Right renal cortex interstitium (tissue), 3 donors: ENCODE results near the gene LINC00632. TPM values are rescaled to one million over a fixed set of nuclear protein-coding genes. Genes with fewer than 3 reads are reported as not detected.
"Not testable (repeated sequence)": the region's sequence is repeated elsewhere in the genome, so short reads cannot be mapped to it uniquely, and the experiment has no call there.

Experiments
- DNase-seq, 3 donors: peaks; one replicate each; pipeline ENCODE4 v3.0.0-alpha.2; 2013; ENCODE audit warnings: low read depth in 3 of 3, low spot score in 2 of 3
- polyA plus RNA-seq, 3 donors: library from polyadenylated mRNA; unstranded; fragments of 120-200 nt; gene quantifications; one replicate each; pipeline ENCODE4 v1.2.1, GENCODE V29; 2013; ENCODE audit not compliant: insufficient read length in 3 of 3

The LINC00632 gene
- 10 to 100 TPM in 2 of 3 donors, 1 to 10 TPM in 1; 5.4 to 21.6 (median 17.2) TPM for polyA plus RNA-seq

DNA sequence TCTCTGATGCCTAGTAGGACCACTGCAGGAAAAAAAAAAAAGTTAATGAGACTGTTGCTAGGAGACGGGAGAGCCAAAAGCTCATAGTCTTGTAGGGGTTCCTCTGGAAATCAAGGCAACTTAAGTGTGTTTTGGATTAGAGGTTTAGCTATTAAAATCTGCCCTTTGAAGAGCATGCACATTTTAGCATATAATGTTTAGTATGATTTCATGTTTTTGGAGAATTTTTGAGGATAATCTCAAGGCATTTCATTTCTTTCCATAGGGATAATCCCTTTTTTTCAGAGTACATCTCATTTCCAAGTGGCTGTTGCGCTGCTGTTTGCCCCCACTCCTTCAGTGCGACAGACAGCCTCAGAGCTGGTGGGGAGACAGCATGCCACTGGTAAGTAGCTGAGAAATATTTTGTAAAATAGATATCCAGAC is at the start of gene LINC00632:
Gene LINC00632 (plus strand): TSS at position 339 of the 426 bp plus-strand sequence.
- DNase-seq = no peak

DNA sequence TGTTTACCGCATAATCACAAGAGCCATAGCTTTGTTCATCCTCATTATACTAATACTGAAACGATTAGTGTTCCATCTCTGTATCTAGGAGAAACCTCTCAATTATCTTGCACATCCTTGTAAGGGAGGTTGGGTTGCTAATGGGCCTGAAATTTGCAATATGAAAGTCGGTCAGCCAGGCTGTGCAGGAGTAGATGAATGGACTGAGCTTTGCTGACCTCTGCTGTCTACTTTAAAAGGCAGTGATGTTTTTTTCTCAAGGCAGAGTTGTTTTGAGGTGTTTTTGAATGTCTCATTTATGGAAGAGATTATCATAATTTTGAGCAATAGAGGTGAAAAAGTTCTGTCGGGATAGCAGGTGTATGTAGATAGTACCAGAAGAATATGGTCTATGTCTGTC is 47.9 kb upstream of the LINC00632 start:
- no peak for DNase-seq

DNA sequence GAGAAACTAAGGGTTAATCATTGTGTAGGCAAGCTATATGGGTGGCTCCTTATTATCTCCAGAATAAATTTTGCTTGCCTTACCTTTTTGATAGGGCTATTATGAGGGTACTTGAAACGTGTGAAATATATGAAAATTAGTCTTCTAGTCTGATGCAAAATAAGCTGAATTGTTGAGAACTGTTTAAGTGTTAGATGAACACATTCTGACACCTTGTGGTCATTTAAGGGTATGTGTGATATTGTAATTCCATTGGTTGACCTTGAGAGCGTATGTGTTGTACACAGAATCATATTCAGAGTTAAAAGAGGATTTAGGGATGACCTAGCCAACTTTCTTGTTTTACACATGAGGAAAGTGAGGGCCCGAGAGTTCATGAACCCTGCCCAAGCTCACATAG is 44.6 kb upstream of the LINC00632 start:
- DNase-seq = no peak

DNA sequence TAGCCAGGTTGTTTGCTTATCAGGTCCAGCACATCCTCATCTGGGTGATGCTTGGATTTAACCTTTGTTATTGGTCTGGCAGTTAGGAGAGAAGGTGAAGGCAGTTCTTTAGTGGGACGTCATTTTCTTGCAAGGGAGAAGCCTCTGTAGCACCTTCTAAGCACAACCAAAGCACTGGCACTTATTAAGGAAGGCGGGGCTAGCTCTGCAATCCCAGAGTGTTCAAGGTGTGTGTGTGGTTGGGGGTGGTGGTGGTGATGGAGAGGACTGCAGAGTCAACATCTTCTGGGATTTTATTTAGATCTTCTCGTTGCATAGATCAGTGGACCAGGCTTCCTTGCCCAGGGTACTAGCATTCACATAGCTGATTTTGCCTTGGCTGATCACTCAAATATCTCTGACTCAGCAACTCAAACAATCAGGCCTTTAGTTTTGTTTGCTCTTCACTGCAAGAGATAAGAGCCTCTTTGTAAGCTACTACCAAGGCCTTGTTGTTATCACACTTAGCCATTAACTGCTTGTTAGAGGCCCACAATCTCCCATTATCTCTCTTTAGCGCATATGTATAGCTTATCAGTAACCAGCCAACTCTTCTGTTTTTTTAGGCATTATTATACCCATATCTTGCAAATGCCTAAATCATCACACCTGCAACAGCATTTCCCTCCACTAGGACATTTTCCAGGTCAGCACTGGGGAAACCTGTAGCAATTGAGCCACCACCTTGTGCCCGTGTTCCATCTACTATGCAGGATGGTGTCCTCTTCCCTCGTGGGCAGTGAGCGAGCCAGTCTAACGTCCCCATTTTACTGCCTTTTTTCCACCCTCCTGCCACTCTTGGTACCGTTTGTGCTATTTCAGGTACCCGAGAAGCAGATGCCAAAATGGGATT is 36.5 kb upstream of the LINC00632 start:
- no peak for DNase-seq

DNA sequence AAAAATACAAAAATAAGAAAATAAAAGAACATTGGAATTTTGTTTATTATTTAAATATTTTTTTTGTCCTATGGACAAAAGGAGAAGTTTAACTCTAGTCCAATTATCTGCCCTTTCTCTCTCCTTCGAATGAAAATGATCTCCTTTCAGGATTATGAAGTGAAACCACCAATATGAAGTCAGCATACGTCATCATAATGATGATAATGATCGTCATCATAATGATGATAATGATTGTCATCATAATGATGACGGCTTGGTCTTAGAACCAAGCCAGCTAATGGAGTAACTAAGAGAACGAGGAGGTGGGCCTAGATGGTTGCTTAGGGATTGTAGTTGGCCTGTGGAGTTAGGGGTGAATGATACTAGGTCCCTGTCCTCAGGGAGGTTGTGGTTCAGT is 21.9 kb upstream of the LINC00632 start:
- no peak for DNase-seq

DNA sequence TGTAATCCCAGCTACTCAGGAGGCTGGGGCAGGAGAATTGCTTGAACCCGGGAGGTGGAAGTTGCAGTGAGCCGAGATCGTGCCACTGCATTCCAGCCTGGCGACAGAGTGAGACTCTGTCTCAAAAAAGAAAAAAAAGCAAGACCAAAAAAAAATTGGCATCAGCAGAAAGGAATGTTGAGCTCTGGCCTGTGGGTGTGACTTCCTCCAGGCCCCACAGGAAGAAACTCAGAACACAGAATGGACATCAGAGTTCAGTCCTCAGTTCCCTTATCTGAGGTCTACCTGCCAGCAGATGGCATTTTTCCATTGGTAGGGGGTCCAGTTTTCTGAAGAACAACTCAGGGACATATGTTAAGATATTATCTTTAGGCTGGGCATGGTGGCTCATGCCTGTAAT is 18.0 kb upstream of the LINC00632 start:
- not testable (repeated sequence) for DNase-seq

DNA sequence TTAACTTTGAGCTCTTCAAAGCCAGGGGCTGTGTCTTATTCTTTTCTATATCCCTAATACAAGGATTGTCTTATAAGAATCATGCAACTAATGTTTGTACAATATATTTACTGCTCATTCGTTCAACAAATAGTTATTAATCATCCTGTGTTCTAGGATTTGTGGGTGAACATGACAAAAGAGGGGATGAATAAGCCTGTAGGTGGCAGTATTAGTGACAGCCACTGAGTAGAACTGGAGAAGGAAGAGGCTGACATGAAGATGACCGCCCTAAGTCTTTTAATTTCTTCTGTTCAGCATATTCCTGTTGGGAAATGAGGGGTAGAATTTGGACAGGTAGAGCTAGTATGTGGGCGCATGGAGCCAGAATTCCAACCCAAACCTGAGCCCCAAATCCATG is 11.9 kb upstream of the LINC00632 start:
- no peak for DNase-seq

DNA sequence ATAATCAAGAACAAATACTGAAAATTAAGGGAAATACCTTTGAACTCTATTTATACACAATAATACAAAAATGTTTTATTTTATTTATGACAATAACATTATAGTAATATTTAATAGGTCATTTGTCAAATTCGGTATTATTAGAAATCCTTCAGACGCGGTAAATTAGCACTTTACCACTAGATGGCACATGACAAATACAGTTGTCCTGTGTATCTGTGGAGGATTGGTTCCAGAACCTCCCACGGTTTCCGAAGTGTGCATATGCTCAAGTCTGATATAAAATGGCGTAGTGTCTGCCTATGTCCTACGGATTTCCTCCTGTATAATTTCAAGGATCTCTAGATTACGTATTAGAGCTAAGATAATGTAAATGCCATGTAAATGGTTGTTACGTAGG is 8.1 kb upstream of the LINC00632 start:
- DNase-seq = no peak

DNA sequence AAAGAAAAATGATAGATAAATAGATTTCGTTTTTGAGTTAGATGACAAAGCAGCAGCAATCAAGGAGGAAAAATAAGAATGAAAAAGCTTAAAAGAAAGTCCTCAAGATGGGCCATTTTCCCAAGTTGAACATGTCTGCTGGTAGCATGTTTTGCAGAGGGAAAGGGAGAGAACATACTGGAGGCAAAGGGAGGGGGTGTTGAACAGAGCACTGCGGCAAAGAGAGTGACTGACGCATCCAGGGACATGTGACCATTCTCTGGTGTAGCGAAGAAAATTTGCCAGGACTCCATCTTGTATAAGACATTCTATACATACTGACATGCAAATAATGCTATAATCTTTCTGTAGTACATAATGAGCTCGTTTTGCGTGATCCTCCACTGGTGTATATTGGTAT is 1.2 kb downstream of the LINC00632 start:
- DNase-seq = no peak

DNA sequence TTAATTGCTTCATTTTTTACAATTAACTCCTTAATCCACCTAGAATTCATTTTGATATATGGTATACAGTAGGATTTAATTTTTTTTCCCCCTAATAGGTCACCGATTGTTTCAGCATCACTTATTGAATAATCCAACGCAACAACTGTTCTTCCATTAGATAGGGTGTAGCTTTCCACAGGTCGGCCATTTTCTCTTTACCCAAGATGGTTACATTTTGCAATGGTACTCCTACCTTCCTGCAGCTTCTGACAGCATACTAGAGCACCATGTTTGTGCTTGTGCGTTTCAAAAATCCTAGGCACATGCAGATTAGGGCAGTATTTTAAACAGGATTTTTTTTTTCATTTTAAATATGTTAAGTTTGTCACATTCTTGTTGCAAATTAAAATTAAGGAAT is 2.3 kb downstream of the LINC00632 start:
- no peak for DNase-seq

DNA sequence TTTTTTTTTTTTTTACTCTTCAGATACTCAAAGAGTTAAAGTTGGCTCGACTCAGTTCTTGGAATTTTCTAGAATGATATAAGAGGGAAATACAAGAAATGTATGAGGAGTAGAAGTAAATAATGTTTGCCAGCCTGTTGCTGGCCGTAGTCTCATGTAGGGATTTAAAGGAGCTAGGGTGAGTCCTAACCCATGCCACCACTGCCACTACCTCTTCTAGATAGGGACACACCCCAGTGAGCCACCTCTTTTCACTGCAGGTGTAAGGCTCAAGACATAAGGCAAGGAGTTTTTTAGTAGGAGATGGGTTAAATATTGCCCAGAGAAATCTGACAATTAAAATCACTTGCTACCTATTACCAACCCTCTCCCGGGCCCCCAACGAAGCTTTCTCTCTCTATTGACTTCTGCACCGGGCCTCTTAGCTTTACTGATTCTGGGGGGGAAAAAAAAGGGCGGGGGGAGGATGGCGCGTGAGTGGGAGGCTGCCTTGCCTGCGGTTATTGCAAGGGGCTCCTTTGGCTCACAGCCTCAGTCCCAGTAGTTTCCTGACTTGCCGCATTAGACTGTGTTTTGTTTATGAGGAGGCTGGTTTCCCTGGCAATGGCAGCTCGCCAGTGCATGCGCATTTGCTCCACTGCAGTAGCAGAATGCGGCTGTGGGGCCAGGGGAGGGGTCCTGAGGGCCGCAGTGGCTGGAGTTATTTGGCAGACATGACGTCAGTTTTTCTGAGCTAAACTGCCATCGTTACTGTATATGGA is 3.0 kb downstream of the LINC00632 start:
- DNase-seq = peak in 2 of 3 donors; percentile 68 to 70

DNA sequence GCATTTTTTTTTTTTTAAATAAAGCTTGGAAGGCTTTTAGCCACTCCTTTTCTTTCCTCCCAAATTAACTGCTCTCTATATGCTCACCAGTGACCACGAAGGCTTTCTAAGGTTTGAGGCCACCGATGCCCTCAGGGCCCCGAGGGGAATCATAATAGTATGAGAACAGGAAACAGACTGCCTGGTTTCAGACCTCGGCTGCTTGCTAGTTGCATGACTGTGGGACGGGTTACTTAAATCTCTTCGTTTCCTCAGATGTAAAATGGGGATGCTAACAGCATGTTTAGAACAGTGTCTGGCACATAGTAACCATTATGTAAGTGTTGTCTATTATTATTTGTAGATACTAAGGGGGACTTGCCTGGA is 3.6 kb downstream of the LINC00632 start:
- no peak for DNase-seq

DNA sequence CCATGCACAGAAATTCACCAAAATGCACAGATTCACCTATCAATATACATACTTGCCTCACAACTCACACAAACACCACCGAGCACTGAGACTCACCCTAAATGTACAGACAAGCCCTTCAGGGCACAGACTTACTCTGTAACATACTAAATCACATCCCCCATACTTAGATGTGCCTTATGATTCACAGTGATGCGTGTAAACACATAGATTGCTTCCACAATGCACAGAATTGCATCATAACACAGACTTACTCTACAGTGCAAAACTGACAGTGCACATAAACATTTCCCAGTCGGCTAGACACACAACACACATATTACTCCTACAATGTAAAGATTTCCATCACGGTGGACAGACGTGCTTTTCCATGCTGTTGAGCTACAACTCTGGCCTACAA is 6.2 kb downstream of the LINC00632 start:
- DNase-seq = no peak

DNA sequence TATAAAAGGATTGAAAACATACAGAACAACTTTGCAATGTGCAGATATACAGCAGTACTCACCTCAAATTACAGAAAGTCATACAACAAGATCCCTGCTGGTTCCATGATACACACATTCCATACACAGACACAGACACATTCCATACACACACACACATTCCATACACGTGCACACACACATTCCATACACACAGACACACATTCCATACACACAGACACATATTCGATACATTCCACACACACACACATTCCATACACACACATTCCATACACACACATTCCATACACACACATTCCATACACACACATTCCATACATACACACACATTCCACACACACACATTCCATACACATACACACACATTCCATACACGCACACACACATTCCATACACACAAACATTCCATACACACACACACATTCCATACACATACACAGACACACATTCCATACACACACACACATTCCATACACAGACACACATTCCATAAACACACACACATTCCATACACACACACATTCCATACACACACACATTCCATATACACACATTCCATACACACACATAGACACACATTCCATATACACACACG is 13.7 kb downstream of the LINC00632 start:
- DNase-seq = peak in 1 of 3 donors; percentile 50

DNA sequence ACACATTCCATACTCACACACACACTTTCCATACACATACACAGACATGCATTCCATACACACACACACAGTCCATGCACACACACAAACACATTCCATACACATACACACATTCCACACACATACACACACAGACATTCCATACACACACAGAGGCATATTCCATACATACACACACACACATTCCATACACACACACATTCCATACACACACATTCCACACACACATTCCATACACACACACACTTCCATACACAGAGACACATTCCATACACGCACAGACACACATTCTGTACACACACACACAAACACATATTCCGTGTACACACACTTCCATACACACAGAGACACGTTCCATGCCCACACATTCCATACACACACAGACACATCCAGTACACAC is 14.8 kb downstream of the LINC00632 start:
- no peak for DNase-seq

DNA sequence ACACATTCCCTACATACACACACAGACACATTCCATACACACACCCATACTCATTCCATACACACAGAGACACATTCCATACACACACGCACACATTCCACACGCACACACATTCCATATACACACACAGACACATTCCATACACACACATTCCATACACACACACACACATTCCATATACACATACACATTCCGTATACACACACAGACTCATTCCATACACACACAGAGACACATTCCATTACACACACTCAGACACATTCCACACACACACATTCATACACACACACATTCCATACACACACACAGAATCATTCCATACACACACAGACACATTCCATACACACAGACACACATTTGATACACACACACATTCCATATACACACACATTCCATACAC is 15.2 kb downstream of the LINC00632 start:
- no peak for DNase-seq

DNA sequence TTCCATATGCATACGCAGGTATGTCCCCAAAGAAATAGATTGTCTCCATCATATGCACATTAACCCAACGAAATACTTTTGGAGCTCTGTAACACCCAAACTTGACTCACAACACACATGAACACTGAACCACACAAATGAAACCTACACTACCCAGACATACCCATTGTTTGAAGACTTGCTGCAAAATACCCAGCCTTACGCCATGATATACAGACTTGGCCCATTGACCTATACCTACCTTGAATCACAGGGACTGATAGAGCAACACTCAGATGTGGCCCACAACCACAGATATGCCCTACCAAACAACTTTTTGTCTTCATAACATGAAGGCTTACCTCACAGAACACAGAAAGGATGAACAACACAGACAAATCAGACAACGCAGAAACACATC is 15.9 kb downstream of the LINC00632 start:
- DNase-seq = no peak

DNA sequence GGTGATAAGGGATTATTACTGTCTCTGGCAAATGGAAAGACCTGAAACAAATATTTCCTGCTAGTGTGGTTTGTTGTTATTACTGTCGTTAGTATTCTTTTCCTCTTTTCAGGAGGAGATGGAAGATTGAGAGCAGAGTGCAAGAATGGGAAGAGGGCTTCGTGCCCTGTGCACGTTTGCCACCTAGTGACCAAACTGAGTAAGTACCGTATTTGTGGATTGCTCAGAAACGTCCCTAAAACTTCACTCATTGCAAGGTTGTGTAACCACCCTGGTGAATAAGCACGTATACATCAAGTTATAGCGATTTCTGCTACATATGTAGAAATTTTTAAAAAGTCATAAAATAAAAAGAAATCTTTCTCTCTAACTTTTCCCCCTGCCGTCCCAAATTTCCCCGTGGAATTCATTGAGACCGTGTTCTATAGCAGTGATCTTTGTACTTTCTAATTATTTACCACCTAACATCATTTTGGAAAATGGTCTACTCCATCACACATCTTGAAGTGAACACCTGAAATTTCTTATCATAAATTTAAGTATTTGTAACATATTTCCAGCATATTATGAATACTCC is 24.3 kb downstream of the LINC00632 start:
- DNase-seq = no peak

DNA sequence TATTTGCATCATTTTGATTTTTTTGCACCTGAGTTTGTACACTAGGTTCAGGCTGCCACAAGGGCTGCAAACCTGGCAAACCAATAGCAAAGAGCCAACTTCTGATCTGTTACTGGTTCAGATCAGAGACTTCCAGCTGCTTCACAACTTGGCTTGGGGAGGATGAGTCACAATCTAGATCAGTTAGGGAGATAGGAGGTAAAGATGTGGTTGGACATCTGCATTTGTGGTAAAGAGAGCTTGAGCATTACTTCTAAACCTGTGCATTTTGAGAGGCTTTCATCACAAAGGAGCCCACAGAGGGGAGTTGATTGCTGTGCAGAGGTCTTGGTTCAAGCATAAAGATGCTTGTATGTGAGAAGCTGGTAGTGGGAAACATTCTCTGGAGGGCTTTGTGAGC is 34.5 kb downstream of the LINC00632 start:
- no peak for DNase-seq

DNA sequence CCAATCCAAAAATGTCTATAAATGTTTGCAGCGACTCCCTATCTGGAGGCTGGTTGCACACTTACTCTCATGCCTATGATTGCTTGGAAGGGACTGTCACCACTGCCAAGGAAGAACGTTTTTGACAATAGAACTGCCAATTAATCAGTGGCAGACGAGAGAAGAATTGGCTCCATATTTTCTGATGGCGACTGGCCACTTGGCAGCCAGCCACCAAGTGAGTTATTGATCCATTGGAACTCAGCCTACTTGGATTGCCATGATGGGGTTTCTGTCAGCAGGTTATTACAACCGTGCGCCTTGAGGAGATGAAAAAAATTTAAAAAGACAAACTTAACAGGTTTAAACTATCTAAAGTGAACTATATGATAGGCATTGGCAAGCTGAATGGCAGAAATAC is 47.4 kb downstream of the LINC00632 start:
- DNase-seq = no peak

DNA sequence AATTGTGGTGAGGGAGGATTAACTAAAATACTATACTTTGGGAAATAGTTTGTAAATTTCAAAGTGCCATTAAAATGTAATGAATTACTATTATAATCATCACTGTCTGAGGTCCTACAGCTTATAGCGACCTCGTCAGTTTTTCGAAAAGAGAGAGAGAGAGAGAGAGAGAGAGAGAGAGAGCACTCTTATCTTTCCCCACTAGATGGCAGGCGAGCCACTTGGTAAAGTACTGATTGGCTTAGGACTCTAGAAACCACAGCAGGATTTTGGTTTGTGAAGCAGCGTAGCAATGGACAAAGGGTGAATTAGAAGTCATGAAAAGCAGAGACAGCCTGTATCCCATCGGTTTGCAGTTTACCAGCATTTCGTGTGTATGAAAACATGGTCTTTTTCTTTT is 52.5 kb downstream of the LINC00632 start:
- no peak for DNase-seq
